Activated B cell treated with CpG ODN at 0.5 μM for 24 hours (primary cell): ENCODE data around the gene ZNF683. TPM values are rescaled to one million over a fixed set of nuclear protein-coding genes. Genes with fewer than 3 reads are reported as not detected.
A peak's percentile ranks its signal among the peaks of the same experiment; 100 is the strongest.

Experiments
- ATAC-seq: fragments of 200-7000 bp; cut with Tn5 transposase; one replicate; pipeline ENCODE4 v1.10.0; 2021; ENCODE audit warnings: low read depth, mild to moderate bottlenecking, moderate library complexity
- CTCF ChIA-PET: fragments of 350-600 bp; sonication (Branson Sonifier 250); formaldehyde crosslinking; loops from one replicate; lab custom pipeline; 2021; ENCODE audit warnings: antibody characterized with exemption; lab: Charles Lee
- POLR2A ChIA-PET: fragments of 350-600 bp; sonication (Branson Sonifier 250); formaldehyde crosslinking; loops from one replicate; lab custom pipeline; 2021; ENCODE audit warnings: antibody characterized with exemption; lab: Charles Lee
- DNase-seq: peaks from one replicate; pipeline ENCODE4 v3.0.0; 2022
- H3K27ac Mint-ChIP-seq: one replicate; pipeline ENCODE4 v1.8.0; 2020; ENCODE audit warnings: mixed read lengths
- H3K27me3 Mint-ChIP-seq: one replicate; pipeline ENCODE4 v1.8.0; 2021; ENCODE audit warnings: mixed read lengths
- H3K36me3 Mint-ChIP-seq: one replicate; pipeline ENCODE4 v1.8.0; 2021; ENCODE audit warnings: low read depth, mixed read lengths
- H3K4me1 Mint-ChIP-seq: one replicate; pipeline ENCODE4 v1.8.0; 2021; ENCODE audit warnings: mixed read lengths
- H3K4me3 Mint-ChIP-seq: one replicate; pipeline ENCODE4 v1.8.0; 2020; ENCODE audit warnings: mild to moderate bottlenecking, mixed read lengths
- H3K9me3 Mint-ChIP-seq: one replicate; pipeline ENCODE4 v1.8.0; 2020; ENCODE audit warnings: mixed read lengths
- CTCF ChIP-seq: fragments of 200-600 bp; IDR thresholded peaks from one replicate; pipeline ENCODE4 v1.8.0; 2022; ENCODE audit warnings: antibody characterized with exemption, mild to moderate bottlenecking
- intact Hi-C: fragments of 100-400 bp; cut with micrococcal nuclease; formaldehyde crosslinking; loops from one replicate; pipeline ENCODE4 v1.15.1; 2024
- total RNA-seq: library from RNA; stranded (reverse); gene quantifications from 2 replicates; pipeline ENCODE4 v1.2.3, GENCODE V29; 2022

ZNF683 gene
- total RNA-seq, 1 donor from 2014 or later: not detected

GRCh38 chr1:26340047-26340481 lies 32.5 kb downstream of the ZNF683 start:
- H3K36me3 Mint-ChIP-seq: no peaks in the 10 kb centered on the region
- no peak overlapping the region for H3K4me3 Mint-ChIP-seq
- H3K9me3 Mint-ChIP-seq: no peaks in the 10 kb centered on the region
- DNase-seq (no peak), ATAC-seq (no peak)
- intact Hi-C loops: no loop called here
- H3K4me1 Mint-ChIP-seq: peaks cover 9% of the 10 kb centered on the region
- CTCF ChIA-PET: no interaction called here
- no peak for TF ChIP-seq CTCF
- no peak overlapping the region for H3K27ac Mint-ChIP-seq
- no peaks in the 10 kb centered on the region for H3K27me3 Mint-ChIP-seq
- POLR2A ChIA-PET: no interaction called here

GRCh38 chr1:26338670-26339069 lies 33.9 kb downstream of the ZNF683 start:
- H3K4me1 Mint-ChIP-seq: peaks cover 12% of the 10 kb centered on the region
- H3K27me3 Mint-ChIP-seq: no peaks in the 10 kb centered on the region
- ChIA-PET CTCF (interaction anchor here (0.9 kb wide), 1 partner anchor 169 kb away, joined by 3 read pairs; the partner anchor contains the start of gene ZNF593), POLR2A (interaction anchor here (0.9 kb wide), 1 partner anchor 23 kb away, joined by 3 read pairs; no protein-coding TSS in a partner anchor)
- H3K27ac Mint-ChIP-seq: no peak overlapping the region
- no peak overlapping the region for H3K4me3 Mint-ChIP-seq
- intact Hi-C loops: no loop called here
- H3K9me3 Mint-ChIP-seq: no peaks in the 10 kb centered on the region
- ATAC-seq: no peak
- no peak for TF ChIP-seq CTCF
- no peaks in the 10 kb centered on the region for H3K36me3 Mint-ChIP-seq
- no peak for DNase-seq

GRCh38 chr1:26337625-26338024 lies 34.9 kb downstream of the ZNF683 start:
- Mint-ChIP-seq H3K4me1 (peaks cover 12% of the 10 kb centered on the region), H3K4me3 (no peak overlapping the region), H3K27ac (peak overlapping the region; percentile 63), H3K27me3 (no peaks in the 10 kb centered on the region), H3K9me3 (no peaks in the 10 kb centered on the region), H3K36me3 (no peaks in the 10 kb centered on the region)
- ChIA-PET POLR2A (interaction anchor here (2.4 kb wide), 1 partner anchor 48 kb away, joined by 8 read pairs; no protein-coding TSS in a partner anchor), CTCF (no interaction called here)
- DNase-seq (no peak), ATAC-seq (no peak)
- no peak for TF ChIP-seq CTCF
- intact Hi-C loops: no loop called here

GRCh38 chr1:26337206-26337535 lies 35.4 kb downstream of the ZNF683 start:
- ChIA-PET CTCF (no interaction called here), POLR2A (interaction anchor here (2.4 kb wide), 1 partner anchor 48 kb away, joined by 8 read pairs; no protein-coding TSS in a partner anchor)
- Mint-ChIP-seq H3K4me1 (peaks cover 12% of the 10 kb centered on the region), H3K27me3 (no peaks in the 10 kb centered on the region), H3K9me3 (no peaks in the 10 kb centered on the region), H3K27ac (no peak overlapping the region), H3K4me3 (peak overlapping the region; percentile 91), H3K36me3 (no peaks in the 10 kb centered on the region)
- no peak for TF ChIP-seq CTCF
- intact Hi-C loops: no loop called here
- DNase-seq (no peak), ATAC-seq (no peak)

- ATAC-seq (peak; percentile 96), DNase-seq (peak; percentile 83)
- POLR2A ChIA-PET: interaction anchor here (2.4 kb wide), 1 partner anchor 47 kb away, joined by 8 read pairs; no protein-coding TSS in a partner anchor
- CTCF ChIA-PET: no interaction called here
- peak overlapping the region; percentile 91 for H3K4me3 Mint-ChIP-seq
- no peaks in the 10 kb centered on the region for H3K36me3 Mint-ChIP-seq
- peaks cover 12% of the 10 kb centered on the region for H3K4me1 Mint-ChIP-seq
- TF ChIP-seq CTCF: no peak
- H3K27me3 Mint-ChIP-seq: no peaks in the 10 kb centered on the region
- no peaks in the 10 kb centered on the region for H3K9me3 Mint-ChIP-seq
- intact Hi-C loops: no loop called here
- H3K27ac Mint-ChIP-seq: peak overlapping the region; percentile 7
Measured at GRCh38 chr1:26336477-26337205, 35.9 kb downstream of the ZNF683 start.
